Esophagus (tissue), 2 donors: ENCODE data around the gene CACYBP. TPM values are rescaled to one million over a fixed set of nuclear protein-coding genes. Genes with fewer than 3 reads are reported as not detected.

Experiments used
- H3K27ac ChIP-seq, 2 donors: one replicate each; pipeline ENCODE4 v1.5.1; 2013; ENCODE audit warnings: low read depth in 2 of 2, mild to moderate bottlenecking in 2 of 2, inconsistent platforms in 1 of 2, low read length in 1 of 2, moderate library complexity in 1 of 2
- H3K27me3 ChIP-seq, 2 donors: one replicate each; pipeline ENCODE4 v1.6.1; 2013; ENCODE audit warnings: low read length in 2 of 2, control low read depth in 1 of 2, mild to moderate bottlenecking in 1 of 2; ENCODE audit not compliant: insufficient read depth in 2 of 2, control insufficient read depth in 1 of 2
- H3K36me3 ChIP-seq, 2 donors: one replicate each; pipeline ENCODE4 v1.6.1; 2013; ENCODE audit warnings: low read length in 1 of 2; ENCODE audit not compliant: control insufficient read depth in 2 of 2, insufficient read depth in 2 of 2
- H3K4me1 ChIP-seq, 2 donors: one replicate each; pipeline ENCODE4 v1.6.1; 2013; ENCODE audit warnings: low read length in 1 of 2; ENCODE audit not compliant: control insufficient read depth in 2 of 2, insufficient read depth in 2 of 2
- H3K4me3 ChIP-seq, 2 donors: one replicate each; pipeline ENCODE4 v1.5.1; 2013; ENCODE audit warnings: low read length in 2 of 2, mild to moderate bottlenecking in 2 of 2, low read depth in 1 of 2, moderate library complexity in 1 of 2
- H3K9me3 ChIP-seq, 2 donors: one replicate each; pipeline ENCODE4 v1.6.1; 2013; ENCODE audit warnings: mild to moderate bottlenecking in 2 of 2, low read depth in 1 of 2, low read length in 1 of 2, moderate library complexity in 1 of 2; ENCODE audit not compliant: control insufficient read depth in 2 of 2, insufficient read depth in 1 of 2
- whole genome bisulfite sequencing, 2 donors: extraction: QIAGEN DNeasy Blood & Tissue Kit; methylation state at CpG; one replicate each; pipeline ENCODE4 v1.1.7; 2013; 5-methylcytosine and 5-hydroxymethylcytosine counted together
- polyA plus RNA-seq, 2 donors: library from polyadenylated mRNA; stranded (reverse); fragments of 200-250 nt; gene quantifications; one replicate each; pipeline ENCODE4 v1.2.3, GENCODE V29; 2013
- donor health status: healthy with polysubstance abuse.
- donor health status: Bipolar disorder and iron deficiency.

The CACYBP gene
- polyA plus RNA-seq, 2 donors: 24.2 to 66.8 TPM

GRCh38 chr1:174971902-174972301 is 27.8 kb upstream of the CACYBP start:
- no peaks in the 10 kb centered on the region for H3K9me3 ChIP-seq
- peaks cover 3% of the 10 kb centered on the region in 2 donors for H3K36me3 ChIP-seq
- WGBS, 2 donors: 78 to 80% methylated on average over 2 of the region's 2 CpGs
- peaks cover 0 to 3% of the 10 kb centered on the region in 2 donors for H3K4me1 ChIP-seq
- no peaks in the 10 kb centered on the region for H3K27me3 ChIP-seq
- no peak overlapping the region for H3K4me3 ChIP-seq
- H3K27ac ChIP-seq: peak overlapping the region; percentile 4 to 51

DNA sequence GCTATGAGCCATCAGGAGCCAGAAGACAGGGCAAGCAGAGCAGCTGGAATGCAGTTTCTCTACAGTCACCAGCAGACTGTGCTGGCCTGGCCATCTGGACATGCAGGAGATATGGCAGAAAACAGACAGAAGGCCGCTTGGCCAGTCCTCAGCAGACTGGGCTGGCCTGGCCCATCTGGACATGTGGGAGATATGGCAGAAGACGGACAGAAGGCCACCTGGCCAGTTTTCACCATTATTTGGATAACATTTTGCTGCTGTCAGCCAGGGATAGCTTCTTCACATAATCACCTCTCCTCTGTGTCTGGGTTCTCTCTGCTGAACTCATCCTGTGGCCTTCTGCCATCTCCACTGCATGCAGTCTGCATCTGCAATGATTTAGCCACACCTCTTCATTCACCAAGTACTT is 25.0 kb upstream of the CACYBP start:
- no peaks in the 10 kb centered on the region for H3K27me3 ChIP-seq
- H3K9me3 ChIP-seq: no peaks in the 10 kb centered on the region
- H3K4me1 ChIP-seq: peaks cover 0 to 3% of the 10 kb centered on the region in 2 donors
- peaks cover 5 to 9% of the 10 kb centered on the region in 2 donors for H3K36me3 ChIP-seq
- WGBS, 2 donors: 80 to 85% methylated on average over 2 of the region's 2 CpGs
- H3K27ac ChIP-seq: no peak overlapping the region
- no peak overlapping the region for H3K4me3 ChIP-seq

- Histone ChIP-seq H3K4me3 (no peak overlapping the region), H3K36me3 (peaks cover 5 to 9% of the 10 kb centered on the region in 2 donors), H3K4me1 (peaks cover 0 to 3% of the 10 kb centered on the region in 2 donors), H3K9me3 (no peaks in the 10 kb centered on the region), H3K27ac (no peak overlapping the region), H3K27me3 (no peaks in the 10 kb centered on the region)
- WGBS, 2 donors: 69 to 74% methylated on average over 1 of the region's 1 CpG
Measured at GRCh38 chr1:174975764-174976163, 24.0 kb upstream of the CACYBP start.

DNA sequence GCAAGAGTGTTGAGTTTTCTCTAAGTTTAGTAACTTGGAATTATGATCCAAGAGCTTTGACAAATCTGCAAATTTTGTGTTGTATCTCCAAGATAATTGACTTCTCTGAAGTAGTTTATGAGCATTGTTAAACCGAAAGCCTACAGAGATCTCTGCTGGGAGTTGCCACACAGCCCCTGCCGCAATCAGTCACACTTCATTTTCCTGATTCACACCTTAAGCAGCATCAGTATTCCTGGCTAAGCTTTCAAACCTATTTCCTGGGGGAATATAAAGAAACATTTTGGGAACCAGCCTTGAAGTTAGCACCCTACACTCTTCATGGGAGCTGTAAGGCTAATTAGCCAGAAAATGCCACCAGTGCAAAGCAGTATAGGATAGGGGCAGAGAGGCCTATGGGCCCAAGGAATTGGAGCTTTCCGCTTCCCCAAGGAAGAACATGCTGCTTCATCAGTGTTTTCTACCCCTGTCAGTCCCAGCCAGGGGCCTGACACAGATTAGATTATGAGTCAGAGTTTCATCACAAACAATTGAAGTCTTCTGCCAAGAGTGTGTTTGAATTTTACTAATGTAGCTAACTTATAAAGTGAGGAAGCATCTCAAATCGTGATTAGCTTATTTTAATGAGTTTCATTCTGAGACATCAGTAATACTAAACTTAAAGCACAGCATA is 23.2 kb upstream of the CACYBP start:
- Histone ChIP-seq H3K4me1 (peaks cover 0 to 3% of the 10 kb centered on the region in 2 donors), H3K27me3 (no peaks in the 10 kb centered on the region), H3K9me3 (no peaks in the 10 kb centered on the region), H3K36me3 (peaks cover 5 to 9% of the 10 kb centered on the region in 2 donors), H3K27ac (peak overlapping the region; percentile 31 to 52), H3K4me3 (no peak overlapping the region)
- WGBS, 2 donors: 69 to 76% methylated on average over 4 of the region's 4 CpGs

DNA sequence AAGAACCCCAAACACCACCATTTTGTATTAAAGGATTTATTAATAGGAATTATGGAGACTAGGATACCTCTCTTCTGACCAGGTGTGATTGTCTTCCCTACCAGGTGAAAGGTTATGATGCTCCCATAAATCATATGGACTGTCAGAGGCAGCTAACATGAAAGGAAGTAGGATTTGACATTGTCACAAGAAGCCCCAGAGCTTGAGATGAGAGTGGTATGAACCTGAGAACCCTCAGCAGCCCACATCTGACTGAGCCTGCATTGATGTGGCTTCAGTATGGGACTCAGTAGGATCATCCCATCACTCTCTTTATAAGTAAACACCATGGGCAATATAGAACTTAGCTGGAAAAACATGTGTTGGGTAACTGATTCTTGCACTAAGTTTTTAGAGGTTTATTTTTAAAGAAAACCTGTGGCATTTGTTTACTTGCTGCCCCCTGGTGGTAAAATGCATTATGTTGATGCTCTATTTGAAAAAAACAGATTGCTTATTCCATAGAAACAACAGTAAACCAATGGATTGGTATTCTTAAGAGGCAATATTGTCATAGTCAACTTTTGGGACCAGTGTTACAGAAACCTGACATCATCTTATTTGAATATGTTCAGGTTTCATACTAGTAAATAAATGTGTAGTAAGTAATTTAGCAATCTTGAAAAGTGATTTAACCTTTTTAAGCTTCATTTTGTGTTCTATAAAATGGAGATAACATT is 16.6 kb upstream of the CACYBP start:
- no peak overlapping the region for H3K27ac ChIP-seq
- no peaks in the 10 kb centered on the region for H3K9me3 ChIP-seq
- no peaks in the 10 kb centered on the region for H3K4me1 ChIP-seq
- H3K36me3 ChIP-seq: peaks cover 5 to 7% of the 10 kb centered on the region in 2 donors
- no peak overlapping the region for H3K4me3 ChIP-seq
- H3K27me3 ChIP-seq: no peaks in the 10 kb centered on the region

DNA sequence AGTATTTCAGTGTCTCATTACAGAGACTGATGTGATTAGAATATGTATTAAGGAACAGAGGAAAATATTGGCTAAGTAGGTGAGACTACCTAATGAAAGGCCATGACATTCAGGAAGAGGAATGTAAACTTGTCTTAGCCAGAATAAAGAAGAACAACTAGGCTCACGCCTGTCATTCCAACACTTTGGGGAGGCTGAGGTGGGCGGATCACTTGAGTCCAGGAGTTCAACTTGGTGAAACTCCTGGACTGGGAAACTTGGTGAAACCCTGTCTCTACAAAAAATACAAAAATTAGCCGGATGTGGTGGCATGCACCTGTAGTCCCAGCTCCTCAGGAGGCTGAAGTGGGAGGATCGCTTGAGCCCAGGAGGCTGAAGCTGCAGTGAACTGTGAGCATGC is 14.8 kb upstream of the CACYBP start:
- Histone ChIP-seq H3K27me3 (no peaks in the 10 kb centered on the region), H3K9me3 (no peaks in the 10 kb centered on the region), H3K4me3 (no peak overlapping the region), H3K36me3 (peaks cover 0 to 3% of the 10 kb centered on the region in 2 donors), H3K4me1 (no peaks in the 10 kb centered on the region), H3K27ac (no peak overlapping the region)
- WGBS, 2 donors: 95 to 97% methylated on average over 4 of the region's 4 CpGs

- H3K27me3 ChIP-seq: no peaks in the 10 kb centered on the region
- no peak overlapping the region for H3K4me3 ChIP-seq
- H3K36me3 ChIP-seq: no peaks in the 10 kb centered on the region
- no peaks in the 10 kb centered on the region for H3K9me3 ChIP-seq
- H3K4me1 ChIP-seq: no peaks in the 10 kb centered on the region
- no peak overlapping the region for H3K27ac ChIP-seq
Measured at GRCh38 chr1:174988539-174988938, 11.2 kb upstream of the CACYBP start.

DNA sequence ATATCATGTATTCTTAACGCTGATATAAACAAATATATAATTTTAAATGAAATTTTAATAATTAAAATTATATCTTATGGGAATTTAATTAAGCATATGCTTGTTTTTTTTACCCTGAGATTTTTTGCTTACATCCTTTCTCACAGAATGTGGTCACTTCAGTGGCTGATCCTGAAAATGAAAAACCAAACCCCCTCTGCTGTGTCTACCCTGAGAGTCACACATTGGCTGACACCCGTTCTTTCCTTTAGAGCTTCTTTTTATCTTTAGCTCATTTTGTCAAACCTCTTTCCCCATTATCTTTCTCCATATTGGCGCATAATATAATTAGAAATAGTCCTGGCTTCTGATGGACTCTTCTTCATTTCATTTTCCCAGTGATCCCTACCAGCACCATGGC is 10.8 kb upstream of the CACYBP start:
- no peaks in the 10 kb centered on the region for H3K27me3 ChIP-seq
- no peak overlapping the region for H3K4me3 ChIP-seq
- 78 to 92% methylated on average over 3 of the region's 3 CpGs for WGBS, 2 donors
- no peaks in the 10 kb centered on the region for H3K4me1 ChIP-seq
- H3K36me3 ChIP-seq: no peaks in the 10 kb centered on the region
- H3K27ac ChIP-seq: no peak overlapping the region
- no peaks in the 10 kb centered on the region for H3K9me3 ChIP-seq

- Histone ChIP-seq H3K4me1 (no peaks in the 10 kb centered on the region), H3K9me3 (no peaks in the 10 kb centered on the region), H3K27ac (peak overlapping the region in 1 of 2 donors; percentile 8), H3K27me3 (no peaks in the 10 kb centered on the region), H3K4me3 (no peak overlapping the region), H3K36me3 (no peaks in the 10 kb centered on the region)
- 66 to 77% methylated on average over 5 of the region's 5 CpGs for WGBS, 2 donors
Measured at GRCh38 chr1:174989536-174990220, 10.1 kb upstream of the CACYBP start.
